Smooth muscle cell (in vitro differentiated cells): ENCODE results near the gene ETAA1. TPM values are rescaled to one million over a fixed set of nuclear protein-coding genes. Genes with fewer than 3 reads are reported as not detected.

Experiments
- DNase-seq: peaks from one replicate; lab custom pipeline; 2025; ENCODE audit not compliant: unreplicated experiment; lab: John Stamatoyannopoulos, UW
- H2AFZ ChIP-seq: fragments of 200-600 bp; sonication (generic); 2 replicates; pipeline ENCODE4 v1.6.0; 2016; ENCODE audit warnings: antibody characterized with exemption, low read depth, mild to moderate bottlenecking
- H3F3A ChIP-seq: fragments of 200-600 bp; sonication (generic); 2 replicates; pipeline ENCODE4 v1.6.0; 2017; ENCODE audit warnings: antibody characterized with exemption, low read depth
- H3K27ac ChIP-seq: fragments of 200-600 bp; sonication (generic); 2 replicates; pipeline ENCODE4 v1.5.1; 2016; ENCODE audit warnings: low read depth, mild to moderate bottlenecking
- H3K27me3 ChIP-seq: fragments of 200-600 bp; sonication (generic); 2 replicates; pipeline ENCODE4 v1.6.1; 2016; ENCODE audit warnings: low read depth, mild to moderate bottlenecking
- H3K36me3 ChIP-seq: fragments of 200-600 bp; sonication (generic); 2 replicates; pipeline ENCODE4 v1.5.1; 2016; ENCODE audit warnings: low read depth
- H3K4me1 ChIP-seq: fragments of 200-600 bp; sonication (generic); 2 replicates; pipeline ENCODE4 v1.5.1; 2016; ENCODE audit warnings: low read depth
- H3K4me2 ChIP-seq: fragments of 200-600 bp; sonication (generic); 2 replicates; pipeline ENCODE4 v1.6.0; 2016; ENCODE audit warnings: mild to moderate bottlenecking
- H3K4me3 ChIP-seq: fragments of 200-600 bp; sonication (generic); 2 replicates; pipeline ENCODE4 v1.5.1; 2016; ENCODE audit warnings: mild to moderate bottlenecking
- H3K79me2 ChIP-seq: fragments of 200-600 bp; sonication (generic); 2 replicates; pipeline ENCODE4 v1.6.0; 2016; ENCODE audit warnings: low read depth, mild to moderate bottlenecking
- H3K9ac ChIP-seq: fragments of 200-600 bp; sonication (generic); 2 replicates; pipeline ENCODE4 v1.6.0; 2016; ENCODE audit warnings: low read depth
- H3K9me3 ChIP-seq: fragments of 200-600 bp; sonication (generic); replicated peaks from 2 replicates; pipeline ENCODE4 v1.5.1; 2016; ENCODE audit warnings: low read depth
- H4K20me1 ChIP-seq: fragments of 200-600 bp; sonication (generic); 2 replicates; pipeline ENCODE4 v1.6.0; 2016; ENCODE audit warnings: low read depth
- CTCF ChIP-seq: fragments of 200-600 bp; sonication (generic); IDR thresholded peaks from 2 replicates; pipeline ENCODE4 v1.5.1; 2017; ENCODE audit warnings: borderline replicate concordance, mild to moderate bottlenecking, antibody characterized with exemption; ENCODE audit not compliant: insufficient read depth, poor library complexity, severe bottlenecking
- WGBS: methylation state at CpG from one replicate; pipeline ENCODE4 v1.1.7; 2016; ENCODE audit warnings: low lambda C conversion rate; 5-methylcytosine and 5-hydroxymethylcytosine counted together
- polyA plus RNA-seq: library from polyadenylated mRNA; unstranded; fragments of >200 nt; fragmentation: Nextera tagmentation; extraction: Ambion mirVana; gene quantifications from 2 replicates; pipeline ENCODE4 v1.2.1, GENCODE V29; 2016
- total RNA-seq: library from RNA; depleted of rRNA; stranded (reverse); fragments of >200 nt; gene quantifications from 2 replicates; pipeline ENCODE4 v1.2.3, GENCODE V29; 2014

ETAA1 gene
- total and polyA plus RNA-seq, 2 experiments from 2014 or later, result 6.0 to 20.9 TPM

GRCh38 chr2:67451086-67451832 lies 54.1 kb downstream of the ETAA1 start:
- no peak overlapping the region for H3K4me2 ChIP-seq
- no peaks in the 10 kb centered on the region for H4K20me1 ChIP-seq
- H3K9me3 ChIP-seq, result no peaks in the 10 kb centered on the region
- no peaks in the 10 kb centered on the region for H3K79me2 ChIP-seq
- peak overlapping the region; percentile 62 for H3K9ac ChIP-seq
- no peak for TF ChIP-seq CTCF
- no peaks in the 10 kb centered on the region for H3K36me3 ChIP-seq
- H3K27me3 ChIP-seq, result no peaks in the 10 kb centered on the region
- peak overlapping the region; percentile 79 for H3K27ac ChIP-seq
- no peaks in the 10 kb centered on the region for H3K4me1 ChIP-seq
- no peak for DNase-seq
- no peak overlapping the region for H2AFZ ChIP-seq
- H3F3A ChIP-seq, result no peaks in the 10 kb centered on the region
- no peak overlapping the region for H3K4me3 ChIP-seq
- WGBS, result 67% methylated on average over 7 of the region's 7 CpGs

GRCh38 chr2:67453310-67453709 lies 56.2 kb downstream of the ETAA1 start:
- WGBS, result 50% methylated on average over 1 of the region's 1 CpG
- Histone ChIP-seq H3K4me3 (no peak overlapping the region), H4K20me1 (no peaks in the 10 kb centered on the region), H2AFZ (no peak overlapping the region), H3F3A (no peaks in the 10 kb centered on the region), H3K27ac (peak overlapping the region; percentile 50), H3K9me3 (no peaks in the 10 kb centered on the region), H3K36me3 (no peaks in the 10 kb centered on the region), H3K4me1 (no peaks in the 10 kb centered on the region), H3K4me2 (no peak overlapping the region), H3K27me3 (no peaks in the 10 kb centered on the region), H3K79me2 (no peaks in the 10 kb centered on the region), H3K9ac (no peak overlapping the region)
- no peak for DNase-seq
- TF ChIP-seq CTCF, result no peak

- no peaks in the 10 kb centered on the region for H3F3A ChIP-seq
- no peaks in the 10 kb centered on the region for H3K79me2 ChIP-seq
- H3K4me1 ChIP-seq, result no peaks in the 10 kb centered on the region
- H3K27ac ChIP-seq, result no peak overlapping the region
- H3K9me3 ChIP-seq, result no peaks in the 10 kb centered on the region
- TF ChIP-seq CTCF, result no peak
- H3K27me3 ChIP-seq, result no peaks in the 10 kb centered on the region
- no peaks in the 10 kb centered on the region for H4K20me1 ChIP-seq
- no peak for DNase-seq
- H3K9ac ChIP-seq, result no peak overlapping the region
- WGBS, result 91% methylated on average over 4 of the region's 4 CpGs
- no peak overlapping the region for H2AFZ ChIP-seq
- H3K4me3 ChIP-seq, result no peak overlapping the region
- no peaks in the 10 kb centered on the region for H3K36me3 ChIP-seq
- no peak overlapping the region for H3K4me2 ChIP-seq
Observed at GRCh38 chr2:67455219-67456142, 58.3 kb downstream of the ETAA1 start.
